ENCODE data around the gene ABCB1.
"Not testable (repeated sequence)": the region's sequence is repeated elsewhere in the genome, so short reads cannot be mapped to it uniquely, and the experiment has no call there.

The ABCB1 gene

DNA sequence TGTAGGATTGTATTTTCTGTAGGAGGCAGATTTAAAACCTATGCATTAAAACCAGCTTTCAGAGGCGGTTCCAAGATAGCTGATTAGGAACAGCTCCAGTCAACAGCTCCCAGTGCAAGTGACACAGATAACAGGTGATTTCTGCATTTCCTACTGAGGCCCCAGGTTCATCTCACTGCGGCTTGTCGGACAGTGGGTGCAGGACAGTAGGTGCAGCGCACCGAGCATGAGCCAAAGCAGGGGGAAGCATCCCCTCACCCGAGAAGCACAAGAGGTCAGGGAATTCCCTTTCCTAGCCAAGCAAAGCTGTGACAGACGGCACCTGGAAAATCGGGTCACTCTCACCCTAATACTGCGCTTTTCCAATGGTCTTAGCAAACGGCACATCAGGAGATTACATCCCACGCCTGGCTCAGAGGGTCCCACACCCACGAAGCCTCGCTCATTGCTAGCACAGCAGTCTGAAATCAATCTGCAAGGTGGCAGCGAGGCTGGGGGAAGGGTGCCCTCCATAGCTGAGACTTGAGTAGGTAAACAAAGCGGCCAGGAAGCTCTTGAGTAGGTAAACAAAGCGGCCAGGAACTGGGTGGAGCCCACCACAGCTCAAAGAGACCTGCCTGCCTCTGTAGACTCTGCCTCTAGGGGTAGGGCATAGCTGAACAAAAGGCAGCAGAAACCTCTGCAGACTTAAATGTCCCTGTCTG, 135.7 kb downstream of the ABCB1 start:
- DNase-seq = peak; percentile 92

GRCh38 chr7:87463982-87464381, 136.7 kb downstream of the ABCB1 start:
- DNase-seq = no peak

- not testable (repeated sequence) for DNase-seq
Measured at GRCh38 chr7:87460444-87460843, 140.2 kb downstream of the ABCB1 start.

DNA sequence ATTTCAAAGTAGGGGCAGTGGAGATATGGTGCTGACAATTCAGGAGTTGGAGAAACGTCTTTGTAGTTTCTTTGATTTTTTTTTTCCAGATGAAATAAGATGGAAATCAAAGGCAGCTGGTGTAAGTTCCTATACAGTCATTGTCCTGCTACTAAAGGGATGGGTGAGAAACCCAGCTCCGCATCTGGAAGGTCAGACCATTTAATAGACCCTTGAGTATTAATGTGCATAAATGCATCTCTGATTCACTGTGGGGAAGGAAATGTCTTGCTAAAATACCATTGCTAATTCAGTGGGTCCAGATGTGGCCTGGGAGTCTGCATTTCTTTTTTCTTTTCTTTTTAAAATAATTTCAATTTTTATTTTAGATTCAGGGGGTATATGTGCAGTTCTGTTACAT, 140.7 kb downstream of the ABCB1 start:
- no peak for DNase-seq

- no peak for DNase-seq
Measured at GRCh38 chr7:87458148-87458547, 142.5 kb downstream of the ABCB1 start.

GRCh38 chr7:87456247-87456646, 144.4 kb downstream of the ABCB1 start:
- DNase-seq = peak; percentile 72
